Measurements from ENCODE around the gene ZNF423.

ZNF423 gene

GRCh38 chr16:49520492-49521038 is 335.3 kb downstream of the ZNF423 start:
- Histone ChIP-seq H3K27ac (no peak overlapping the region), H3K4me3 (ENCODE audit: low read depth, low read length) (no peak overlapping the region), H3K36me3 (no peaks in the 10 kb centered on the region; the same call in 1 of the 2 replicates), H3K27me3 (ENCODE audit: insufficient read depth, low read depth, severe bottlenecking) (no peaks in the 10 kb centered on the region), H3K9me3 (ENCODE audit: severe bottlenecking) (no peaks in the 10 kb centered on the region)
- DNase-seq, result no peak
- no peak for TF ChIP-seq CTCF (IDR thresholded peaks at IDR 0.05; ENCODE audit: low read depth, low read length)

GRCh38 chr16:49519741-49520140 is 336.2 kb downstream of the ZNF423 start:
- no peak for DNase-seq
- Histone ChIP-seq H3K27ac (no peak overlapping the region), H3K27me3 (ENCODE audit: insufficient read depth, low read depth, severe bottlenecking) (no peaks in the 10 kb centered on the region), H3K36me3 (no peaks in the 10 kb centered on the region; the same call in 1 of the 2 replicates), H3K4me3 (ENCODE audit: low read depth, low read length) (no peak overlapping the region), H3K9me3 (ENCODE audit: severe bottlenecking) (no peaks in the 10 kb centered on the region)
- no peak for TF ChIP-seq CTCF (IDR thresholded peaks at IDR 0.05; ENCODE audit: low read depth, low read length)

GRCh38 chr16:49519008-49519656 is 336.8 kb downstream of the ZNF423 start:
- Histone ChIP-seq H3K9me3 (ENCODE audit: severe bottlenecking) (no peaks in the 10 kb centered on the region), H3K36me3 (no peaks in the 10 kb centered on the region; the same call in 1 of the 2 replicates), H3K4me3 (ENCODE audit: low read depth, low read length) (no peak overlapping the region), H3K27ac (no peak overlapping the region), H3K27me3 (ENCODE audit: insufficient read depth, low read depth, severe bottlenecking) (no peaks in the 10 kb centered on the region)
- TF ChIP-seq CTCF (IDR thresholded peaks at IDR 0.05; ENCODE audit: low read depth, low read length), result no peak
- DNase-seq, result no peak

- Histone ChIP-seq H3K4me3 (ENCODE audit: low read depth, low read length) (no peak overlapping the region), H3K36me3 (no peaks in the 10 kb centered on the region), H3K27me3 (ENCODE audit: insufficient read depth, low read depth, severe bottlenecking) (no peaks in the 10 kb centered on the region), H3K9me3 (ENCODE audit: severe bottlenecking) (no peaks in the 10 kb centered on the region), H3K27ac (no peak overlapping the region)
- no peak for TF ChIP-seq CTCF (IDR thresholded peaks at IDR 0.05; ENCODE audit: low read depth, low read length)
- DNase-seq, result no peak
These were observed 339.4 kb downstream of the ZNF423 start for GRCh38 chr16:49516382-49517036.

- Histone ChIP-seq H3K27me3 (ENCODE audit: insufficient read depth, low read depth, severe bottlenecking) (no peaks in the 10 kb centered on the region), H3K27ac (no peak overlapping the region), H3K36me3 (no peaks in the 10 kb centered on the region), H3K9me3 (ENCODE audit: severe bottlenecking) (no peaks in the 10 kb centered on the region), H3K4me3 (ENCODE audit: low read depth, low read length) (no peak overlapping the region)
- DNase-seq, result no peak
- no peak for TF ChIP-seq CTCF (IDR thresholded peaks at IDR 0.05; ENCODE audit: low read depth, low read length)
These were observed 340.1 kb downstream of the ZNF423 start for GRCh38 chr16:49515861-49516260.
